K562 (cell line): ENCODE data around the gene ATAD3C. TPM values are rescaled to one million over a fixed set of nuclear protein-coding genes. Genes with fewer than 3 reads are reported as not detected.

Source experiments
- BHLHE40 ChIP-seq: IDR thresholded peaks from 2 replicates; pipeline ENCODE4 v1.6.1; 2011; ENCODE audit warnings: low read length, improper control_type of control experiment
- EGR1 ChIP-seq: fragments of 450-650 bp; conservative IDR thresholded peaks from 2 replicates; pipeline ENCODE4 v1.6.1; 2017; ENCODE audit warnings: mild to moderate bottlenecking
- FOXO4 ChIP-seq: fragments of 450-650 bp; formaldehyde crosslinking; IDR thresholded peaks from 2 replicates; pipeline ENCODE4 v1.4.0; 2020; ENCODE audit warnings: mild to moderate bottlenecking, moderate library complexity
- FOXP1 ChIP-seq: sonication (generic); formaldehyde crosslinking; IDR thresholded peaks from 2 replicates; pipeline ENCODE4 v1.8.0; 2022; ENCODE audit warnings: mild to moderate bottlenecking, missing genetic modification reagents
- MGA ChIP-seq: fragments of 450-650 bp; IDR thresholded peaks from 2 replicates; pipeline ENCODE4 v1.6.1; 2016; ENCODE audit warnings: mild to moderate bottlenecking, moderate library complexity
- MNT ChIP-seq, 2 experiments: fragments of 450-650 bp; conservative IDR thresholded peaks; 2 replicates each; pipeline ENCODE4 v1.6.1; 2017; ENCODE audit warnings: mild to moderate bottlenecking in 2 of 2, moderate library complexity in 2 of 2
- MTA3 ChIP-seq: fragments of 450-650 bp; formaldehyde crosslinking; IDR thresholded peaks from 2 replicates; pipeline ENCODE4 v1.6.1; 2017; ENCODE audit warnings: mild to moderate bottlenecking, borderline replicate concordance
- NR1H2 ChIP-seq: sonication (generic); formaldehyde crosslinking; IDR thresholded peaks from 2 replicates; pipeline ENCODE4 v1.4.0; 2020; ENCODE audit warnings: mild to moderate bottlenecking, missing genetic modification reagents
- PTTG1 ChIP-seq: fragments of 450-650 bp; IDR thresholded peaks from 2 replicates; pipeline ENCODE4 v1.6.1; 2016; ENCODE audit warnings: low read depth, mild to moderate bottlenecking, missing genetic modification characterization, missing compliant biosample characterization
- ZBTB1 ChIP-seq: sonication (generic); formaldehyde crosslinking; IDR thresholded peaks from 2 replicates; pipeline ENCODE4 v1.8.1; 2023; ENCODE audit warnings: missing genetic modification reagents, low read depth, mild to moderate bottlenecking, borderline replicate concordance
- ZNF511 ChIP-seq: sonication (generic); formaldehyde crosslinking; IDR thresholded peaks from 2 replicates; pipeline ENCODE4 v1.8.0; 2022; ENCODE audit warnings: mild to moderate bottlenecking, missing genetic modification reagents
- polyA plus RNA-seq, 8 experiments: library from polyadenylated mRNA; depleted of rRNA in 4 of 8; stranded (reverse) in 5 of 8; unstranded in 3 of 8; fragments of >200 nt; fragmentation: Nextera tagmentation in 2 of 8; fragmentation: Illumina TruSeq in 1 of 8; extraction: Ambion mirVana in 2 of 8; extraction: Trizol in 1 of 8; gene quantifications; 2 replicates each; pipeline versions ENCODE4 v1.2.1 to v1.2.3, GENCODE V29; 2011 to 2014; ENCODE audit warnings: inconsistent platforms in 1 of 8, missing spikeins in 1 of 8
- total RNA-seq, 7 experiments: library from RNA; depleted of rRNA in 6 of 7; stranded (reverse); fragments of >200 nt in 6 of 7; fragmentation: Illumina TruSeq in 2 of 7; extraction: Trizol in 2 of 7; gene quantifications; 2 replicates each; pipeline versions ENCODE4 v1.2.1 to v1.2.3, GENCODE V29; 2011 to 2021; ENCODE audit warnings: low replicate concordance in 1 of 7

Gene ATAD3C
- total and polyA plus RNA-seq, 9 of the 15 experiments (the other 6 are each of a cell fraction or from before 2014, with no cell fraction given): 0.03 to 0.18 TPM; not detected in 7

- TF ChIP-seq MNT (conservative IDR thresholded peaks at IDR 0.05) (peak in 1 of 2 experiments; percentile 50; a peak in 3 of 4 replicates), FOXO4 (CRISPR knock-in tag) (no peak), MTA3 (peak; percentile 84; the same call in 1 of the 2 replicates), BHLHE40 (peak; percentile 40; the same call in 1 of the 2 replicates), EGR1 (peak; percentile 76), ZNF511 (0 out of 2 replicates have a peak, but pooled peaks have one; percentile 3), MGA (no peak; the same call in 1 of the 2 replicates), ZBTB1 (CRISPR knock-in tag) (peak; percentile 80), FOXP1 (peak; percentile 32; the same call in 1 of the 2 replicates), NR1H2 (CRISPR knock-in tag) (no peak), PTTG1 (tag) (no peak)
These were observed 14.2 kb upstream of the ATAD3C start, which contains the start of gene VWA1 (continued) for GRCh38 chr1:1435106-1435903.
